HL-60/S4 (cell line): ENCODE measurements around the gene LRRC8A.

Source experiments
- in situ Hi-C: fragments of 300-500 bp; cut with MboI; formaldehyde crosslinking; loops from 2 replicates; pipeline ENCODE4 v1.14.3; 2022; ENCODE audit warnings: low sequenced_read_pairs

LRRC8A gene

GRCh38 chr9:128919402-128920089 lies 37.6 kb downstream of the LRRC8A start:
- in situ Hi-C loops: no loop called here

GRCh38 chr9:128920381-128921058 lies 38.6 kb downstream of the LRRC8A start, which contains the start of gene PHYHD1:
Gene PHYHD1, plus strand, starts transcription at chr9:128920982. Its CDS starts 1,342 bp downstream, at chr9:128922324.
- in situ Hi-C loops: no loop called here

- in situ Hi-C loops: no loop called here
These were observed 40.2 kb downstream of the LRRC8A start for GRCh38 chr9:128921881-128922763.

DNA sequence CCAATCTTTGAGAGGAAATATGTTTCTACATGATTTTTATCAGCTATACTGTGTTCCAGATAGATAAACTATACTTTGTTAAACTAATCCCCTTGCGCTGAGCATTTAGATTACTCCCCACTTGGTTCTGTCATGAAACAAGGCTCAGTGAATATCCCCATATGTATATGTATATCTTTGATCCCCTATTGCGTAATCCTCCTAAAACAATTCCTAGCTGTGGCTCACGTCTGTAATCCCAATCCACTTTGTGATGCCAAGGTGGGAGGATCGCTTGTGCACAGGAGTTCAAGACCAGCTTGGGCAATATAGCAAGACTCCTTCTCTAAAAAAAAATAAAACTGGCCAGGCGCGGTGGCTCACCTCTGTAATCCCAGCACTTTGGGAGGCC lies 41.6 kb downstream of the LRRC8A start:
- in situ Hi-C loops: no loop called here

DNA sequence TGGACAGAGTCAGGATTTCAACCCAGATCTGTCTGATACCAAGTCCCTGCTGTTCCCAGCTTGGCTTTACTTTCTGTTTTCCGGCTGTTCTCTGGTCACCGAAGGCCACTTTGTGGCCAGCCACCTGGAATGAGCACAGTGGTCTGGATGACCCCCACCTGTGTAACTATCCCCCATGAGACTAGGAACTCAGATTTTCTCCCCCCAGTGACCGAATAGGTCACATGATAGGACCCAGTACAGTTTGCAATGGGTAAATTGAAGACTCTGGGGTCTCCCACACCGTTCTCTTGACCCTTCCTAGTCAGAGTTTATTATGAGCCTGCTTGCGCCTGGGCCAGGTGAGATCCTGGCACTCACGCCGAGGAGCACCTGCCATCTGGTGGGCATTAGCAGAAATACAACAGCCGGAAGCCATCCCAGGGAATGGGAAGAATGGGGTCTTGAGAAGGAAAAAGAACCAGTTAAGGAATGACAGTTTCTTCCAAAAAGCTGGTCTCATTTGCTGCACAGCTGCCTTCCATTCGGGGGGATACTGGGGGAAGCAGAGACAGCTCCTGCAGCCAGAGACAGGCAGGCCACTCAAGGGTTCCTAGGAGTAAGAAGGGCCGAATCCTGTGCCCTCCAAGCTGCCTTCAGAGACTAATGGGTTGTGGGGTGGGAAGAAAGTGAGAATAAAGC lies 45.9 kb downstream of the LRRC8A start:
- in situ Hi-C loops: loop anchor here (5.0 to 25.0 kb wide), 2 partner anchors 66 to 191 kb away; no protein-coding TSS in a partner anchor

DNA sequence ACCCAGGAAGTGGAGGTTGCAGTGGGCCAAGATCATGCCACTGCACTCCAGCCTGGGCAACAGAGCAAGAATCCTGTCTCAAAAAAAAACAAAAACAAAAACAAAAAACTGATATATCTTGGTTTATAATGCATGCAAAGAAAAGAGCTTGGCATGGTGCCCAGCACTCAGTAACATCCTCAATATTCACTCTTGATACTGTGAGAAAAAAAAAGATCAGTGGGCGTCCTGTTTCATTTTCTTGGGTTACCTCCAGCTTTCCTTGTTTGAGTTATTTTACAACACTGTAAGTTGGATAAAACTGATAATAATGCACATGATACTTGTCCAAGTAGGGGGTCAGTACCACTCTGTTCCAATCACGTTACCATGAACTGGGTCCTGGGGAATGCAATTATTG lies 46.7 kb downstream of the LRRC8A start:
- in situ Hi-C loops: loop anchor here (5.0 to 25.0 kb wide), 2 partner anchors 66 to 191 kb away; no protein-coding TSS in a partner anchor

GRCh38 chr9:128929560-128929959 lies 47.6 kb downstream of the LRRC8A start:
- in situ Hi-C loops: loop anchor here (5.0 to 25.0 kb wide), 2 partner anchors 67 to 192 kb away; no protein-coding TSS in a partner anchor

GRCh38 chr9:128933731-128934130 lies 51.8 kb downstream of the LRRC8A start:
- in situ Hi-C loops: loop anchor here (25.0 kb wide), 1 partner anchor 196 kb away; no protein-coding TSS in a partner anchor

DNA sequence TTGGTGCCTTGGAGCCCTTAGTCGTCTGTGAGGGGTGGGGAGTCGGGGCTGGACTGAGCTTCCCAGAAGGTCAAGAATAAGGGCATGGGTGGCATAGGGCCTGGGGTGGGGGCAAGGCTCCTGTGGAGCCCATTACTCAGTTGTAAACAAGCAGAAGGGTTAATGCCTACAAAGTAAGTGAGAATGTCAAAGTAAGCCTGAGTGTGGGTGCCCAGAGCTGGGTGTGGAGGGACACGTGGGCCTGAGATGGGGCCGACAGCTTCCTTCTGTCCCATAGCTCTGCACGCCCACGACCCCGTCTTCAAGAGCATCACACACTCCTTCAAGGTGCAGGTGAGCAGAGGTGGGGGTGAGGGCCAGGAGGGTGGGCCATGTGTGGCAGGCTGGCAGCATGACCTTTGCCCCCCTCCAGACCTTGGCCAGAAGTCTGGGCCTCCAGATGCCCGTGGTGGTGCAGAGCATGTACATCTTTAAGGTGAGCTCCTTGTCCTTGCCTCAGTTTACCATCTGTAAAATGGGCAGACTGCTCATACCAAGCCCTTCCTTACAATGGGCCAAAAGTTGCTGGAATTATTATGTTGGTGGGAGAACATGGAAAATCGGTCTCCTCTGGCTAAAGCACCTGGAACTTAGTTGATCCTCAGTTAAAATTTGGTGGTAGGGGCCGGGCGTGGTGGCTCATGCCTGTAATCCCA lies 54.4 kb downstream of the LRRC8A start:
- in situ Hi-C loops: loop anchor here (25.0 kb wide), 1 partner anchor 199 kb away; no protein-coding TSS in a partner anchor

GRCh38 chr9:128937310-128938165 lies 55.6 kb downstream of the LRRC8A start:
- in situ Hi-C loops: loop anchor here (25.0 kb wide), 1 partner anchor 200 kb away; no protein-coding TSS in a partner anchor

DNA sequence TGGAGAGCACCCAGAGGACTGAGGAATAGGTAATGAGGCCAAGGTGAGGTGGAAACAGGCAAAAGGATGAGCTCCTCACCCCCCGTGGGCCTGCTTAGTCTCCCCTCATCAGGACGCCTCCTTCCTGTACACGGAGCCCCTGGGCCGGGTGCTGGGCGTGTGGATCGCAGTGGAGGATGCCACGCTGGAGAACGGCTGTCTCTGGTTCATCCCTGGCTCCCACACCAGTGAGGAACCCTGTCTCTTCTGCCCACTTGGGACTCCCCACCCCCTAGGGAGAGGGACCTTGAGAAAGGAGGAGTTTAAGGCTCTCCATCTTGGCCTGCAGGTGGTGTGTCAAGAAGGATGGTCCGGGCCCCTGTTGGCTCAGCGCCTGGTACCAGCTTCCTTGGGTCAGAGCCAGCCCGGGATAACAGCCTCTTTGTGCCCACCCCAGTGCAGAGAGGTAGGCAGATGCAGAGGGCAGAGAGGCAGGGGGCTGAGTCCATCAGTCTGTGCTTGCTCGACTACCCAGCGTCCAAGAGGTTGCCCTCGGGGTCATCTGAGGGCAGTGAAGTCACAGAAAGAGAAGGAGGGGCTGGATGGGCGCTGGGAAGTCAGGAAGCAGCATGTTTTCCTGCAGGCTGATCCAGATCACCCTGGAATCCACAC lies 58.5 kb downstream of the LRRC8A start:
- in situ Hi-C loops: loop anchor here (25.0 kb wide), 1 partner anchor 203 kb away; no protein-coding TSS in a partner anchor

DNA sequence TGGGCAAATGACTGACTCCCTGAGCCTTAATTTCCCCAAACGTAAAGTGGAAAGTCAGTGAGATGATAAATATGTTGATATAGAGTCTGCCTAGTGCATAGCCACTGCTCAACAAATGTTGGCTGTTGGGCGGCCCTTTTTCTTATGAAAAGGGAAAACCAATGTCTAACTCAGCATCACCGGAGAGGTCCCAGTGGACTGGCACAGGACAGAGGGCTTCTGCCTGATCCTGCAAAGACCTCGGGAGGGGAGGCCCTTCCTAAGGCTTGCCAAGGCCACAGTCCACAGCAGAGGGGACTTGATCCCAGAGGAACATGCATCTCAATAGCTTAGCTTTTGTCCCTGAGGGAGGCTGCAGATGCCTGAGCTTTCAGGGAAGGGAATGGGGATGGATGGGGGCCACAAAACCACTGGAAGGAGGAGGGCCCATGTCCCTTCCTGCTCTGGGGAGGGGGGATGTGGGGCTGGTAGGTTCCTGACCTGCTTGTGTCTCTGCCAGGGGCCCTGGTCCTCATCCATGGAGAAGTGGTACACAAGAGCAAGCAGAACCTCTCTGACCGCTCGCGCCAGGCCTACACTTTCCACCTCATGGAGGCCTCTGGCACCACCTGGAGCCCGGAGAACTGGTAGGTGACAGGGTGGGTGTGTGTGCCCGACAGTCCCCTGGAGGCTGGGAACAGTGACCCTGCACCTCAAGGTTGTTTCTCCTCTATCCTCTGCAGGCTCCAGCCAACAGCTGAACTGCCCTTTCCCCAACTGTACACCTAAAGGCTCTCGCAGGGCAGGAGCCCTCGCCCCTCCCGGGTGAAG lies 59.2 kb downstream of the LRRC8A start:
- in situ Hi-C loops: loop anchor here (25.0 kb wide), 1 partner anchor 204 kb away; no protein-coding TSS in a partner anchor

- in situ Hi-C loops: loop anchor here (25.0 kb wide), 1 partner anchor 207 kb away; no protein-coding TSS in a partner anchor
These were observed 62.1 kb downstream of the LRRC8A start for GRCh38 chr9:128943832-128944620.

- in situ Hi-C loops: loop anchor here (25.0 kb wide), 1 partner anchor 208 kb away; no protein-coding TSS in a partner anchor
These were observed 63.0 kb downstream of the LRRC8A start for GRCh38 chr9:128944966-128945365.

DNA sequence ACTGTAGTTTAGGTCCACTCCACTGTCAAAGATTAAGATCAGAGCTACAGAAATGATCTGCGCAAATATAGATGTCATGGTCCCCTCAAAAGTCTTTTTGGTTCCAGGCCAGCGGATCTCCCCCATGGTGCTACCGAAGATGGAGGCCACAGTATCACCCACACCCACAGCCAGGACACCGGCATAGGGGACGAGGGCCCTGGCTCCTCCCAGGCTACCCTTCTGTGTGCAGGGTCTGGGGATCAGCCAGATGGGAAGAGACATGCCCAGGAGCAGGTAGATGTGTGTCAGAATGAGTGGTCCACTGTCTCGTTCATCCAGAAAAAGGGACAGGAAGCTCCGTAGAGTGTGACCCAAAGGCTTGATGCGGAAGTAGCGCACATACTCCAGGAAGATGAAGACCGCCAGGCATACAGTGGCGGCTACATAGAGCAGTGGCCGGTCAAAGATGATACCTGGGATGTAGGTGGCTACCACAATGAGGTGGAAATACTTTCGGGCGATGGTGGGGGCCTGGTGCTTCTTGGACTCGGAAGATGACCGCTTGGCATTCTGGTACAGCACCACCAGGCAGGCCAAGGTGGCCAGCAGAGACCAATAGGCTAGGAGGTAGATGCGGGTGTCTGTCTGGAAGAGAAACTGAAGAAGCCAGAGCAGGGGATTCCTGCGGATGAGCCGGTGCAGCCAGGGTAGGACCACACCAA lies 64.0 kb downstream of the LRRC8A start:
- in situ Hi-C loops: loop anchor here (25.0 kb wide), 1 partner anchor 209 kb away; no protein-coding TSS in a partner anchor
